ENCODE data around the gene HOXB2. TPM values are rescaled to one million over a fixed set of nuclear protein-coding genes. Genes with fewer than 3 reads are reported as not detected.

The HOXB2 gene
- total RNA-seq, 1 donor: 9.0 TPM

- TF ChIP-seq CTCF (IDR thresholded peaks at IDR 0.05; ENCODE audit: insufficient read depth, low read length): no peak
- DNase-seq (ENCODE audit: low read depth): no peak
- H3K4me3 ChIP-seq (ENCODE audit: low read depth, low read length): peak overlapping the region; percentile 17
Measured at GRCh38 chr17:48551596-48552465, 6.9 kb upstream of the HOXB2 start.

GRCh38 chr17:48551214-48551555 is 6.3 kb upstream of the HOXB2 start:
- no peak overlapping the region for H3K4me3 ChIP-seq (ENCODE audit: low read depth, low read length)
- no peak for TF ChIP-seq CTCF (IDR thresholded peaks at IDR 0.05; ENCODE audit: insufficient read depth, low read length)
- DNase-seq (ENCODE audit: low read depth): no peak

- H3K4me3 ChIP-seq (ENCODE audit: low read depth, low read length): no peak overlapping the region
- TF ChIP-seq CTCF (IDR thresholded peaks at IDR 0.05; ENCODE audit: insufficient read depth, low read length): peak; percentile 12
- DNase-seq (ENCODE audit: low read depth): no peak
Measured at GRCh38 chr17:48550502-48551213, 5.7 kb upstream of the HOXB2 start.

- DNase-seq (ENCODE audit: low read depth): no peak
- no peak for TF ChIP-seq CTCF (IDR thresholded peaks at IDR 0.05; ENCODE audit: insufficient read depth, low read length)
- no peak overlapping the region for H3K4me3 ChIP-seq (ENCODE audit: low read depth, low read length)
Measured at GRCh38 chr17:48549914-48550501, 5.1 kb upstream of the HOXB2 start.

- H3K4me3 ChIP-seq (ENCODE audit: low read depth, low read length): no peak overlapping the region
- no peak for TF ChIP-seq CTCF (IDR thresholded peaks at IDR 0.05; ENCODE audit: insufficient read depth, low read length)
- no peak for DNase-seq (ENCODE audit: low read depth)
Measured at GRCh38 chr17:48549281-48549630, 4.3 kb upstream of the HOXB2 start.

- no peak for DNase-seq (ENCODE audit: low read depth)
- H3K4me3 ChIP-seq (ENCODE audit: low read depth, low read length): no peak overlapping the region
- TF ChIP-seq CTCF (IDR thresholded peaks at IDR 0.05; ENCODE audit: insufficient read depth, low read length): no peak
Measured at GRCh38 chr17:48548523-48549280, 3.8 kb upstream of the HOXB2 start.

Measured in fibroblast of the aortic adventitia (primary cell).